HepG2 (cell line): ENCODE results near the gene EPDR1. TPM values are rescaled to one million over a fixed set of nuclear protein-coding genes. Genes with fewer than 3 reads are reported as not detected.

Source experiments
- ADNP ChIP-seq: sonication (generic); formaldehyde crosslinking; IDR thresholded peaks from 2 replicates; pipeline ENCODE4 v1.4.0; 2020; ENCODE audit warnings: missing genetic modification reagents
- BHLHE40 ChIP-seq: IDR thresholded peaks from 2 replicates; pipeline ENCODE4 v1.6.1; 2011; ENCODE audit warnings: low read length, improper control_type of control experiment
- BORCS8-MEF2B ChIP-seq: sonication (generic); formaldehyde crosslinking; IDR thresholded peaks from 2 replicates; pipeline ENCODE4 v1.8.0; 2022; ENCODE audit warnings: mild to moderate bottlenecking, missing genetic modification reagents
- ELF1 ChIP-seq: sonication (generic); formaldehyde crosslinking; IDR thresholded peaks from 2 replicates; pipeline ENCODE4 v1.4.0; 2020; ENCODE audit warnings: missing genetic modification reagents
- GATAD2A ChIP-seq: IDR thresholded peaks from 2 replicates; pipeline ENCODE4 v1.6.1; 2016
- KAT8 ChIP-seq: IDR thresholded peaks from 2 replicates; pipeline ENCODE4 v1.6.1; 2016; ENCODE audit warnings: missing genetic modification reagents, missing compliant biosample characterization
- MAFF ChIP-seq: IDR thresholded peaks from 2 replicates; pipeline ENCODE4 v1.6.1; 2011; ENCODE audit warnings: low read depth, low read length, improper control_type of control experiment
- NFE2L1 ChIP-seq: sonication (generic); formaldehyde crosslinking; IDR thresholded peaks from 2 replicates; pipeline ENCODE4 v1.4.0; 2020; ENCODE audit warnings: missing genetic modification reagents, mild to moderate bottlenecking, borderline replicate concordance
- TP53 ChIP-seq: sonication (generic); formaldehyde crosslinking; conservative IDR thresholded peaks from 2 replicates; pipeline ENCODE4 v1.4.0; 2020; ENCODE audit warnings: missing genetic modification reagents
- YEATS2 ChIP-seq: sonication (generic); formaldehyde crosslinking; IDR thresholded peaks from 2 replicates; pipeline ENCODE4 v1.4.0; 2020; ENCODE audit warnings: missing genetic modification reagents, borderline replicate concordance
- ZNF546 ChIP-seq: sonication (generic); formaldehyde crosslinking; conservative IDR thresholded peaks from 2 replicates; pipeline ENCODE4 v1.8.1; 2023; ENCODE audit warnings: mild to moderate bottlenecking, missing genetic modification reagents
- ZNF75D ChIP-seq: sonication (generic); formaldehyde crosslinking; IDR thresholded peaks from 2 replicates; pipeline ENCODE4 v1.8.1; 2023; ENCODE audit warnings: missing genetic modification reagents, mild to moderate bottlenecking, borderline replicate concordance
- polyA plus RNA-seq, 8 experiments: library from polyadenylated mRNA; depleted of rRNA in 3 of 8; stranded (reverse) in 7 of 8; unstranded in 1 of 8; fragments of >200 nt; fragmentation: Illumina TruSeq in 4 of 8; extraction: Trizol in 4 of 8; gene quantifications; 2 replicates each; pipeline versions ENCODE4 v1.2.1 to v1.2.3, GENCODE V29; 2011 to 2016; ENCODE audit warnings: low read depth in 4 of 8, missing spikeins in 1 of 8, mixed read lengths in 1 of 8; ENCODE audit not compliant: insufficient read depth in 1 of 8
- total RNA-seq, 5 experiments: library from RNA; depleted of rRNA; stranded (reverse); fragments of >200 nt; fragmentation: Illumina TruSeq; extraction: Trizol; gene quantifications; 2 replicates each; pipeline ENCODE4 v1.2.3, GENCODE V29; 2016; ENCODE audit warnings: low read depth in 1 of 5
- TF ChIP-seq, protein P1 (sequence below): sonication (generic); formaldehyde crosslinking; IDR thresholded peaks from 2 replicates; pipeline ENCODE4 v1.4.0; 2020; ENCODE audit warnings: missing genetic modification reagents
- TF ChIP-seq, protein P2 (sequence below): sonication (generic); formaldehyde crosslinking; IDR thresholded peaks from 2 replicates; pipeline ENCODE4 v1.4.0; 2020; ENCODE audit warnings: missing genetic modification reagents, borderline replicate concordance
- TF ChIP-seq, protein P3 (sequence below): sonication (generic); formaldehyde crosslinking; IDR thresholded peaks from 2 replicates; pipeline ENCODE4 v1.5.0; 2020; ENCODE audit warnings: mild to moderate bottlenecking, missing genetic modification reagents, borderline replicate concordance
- TF ChIP-seq, protein P4 (sequence below): sonication (generic); formaldehyde crosslinking; IDR thresholded peaks from 2 replicates; pipeline ENCODE4 v1.4.0; 2020; ENCODE audit warnings: missing genetic modification reagents

Gene EPDR1
- total and polyA plus RNA-seq, 2 of the 13 experiments (the other 11 are each of a cell fraction or from before 2014, with no cell fraction given) = 38.3 to 50.2 TPM

DNA sequence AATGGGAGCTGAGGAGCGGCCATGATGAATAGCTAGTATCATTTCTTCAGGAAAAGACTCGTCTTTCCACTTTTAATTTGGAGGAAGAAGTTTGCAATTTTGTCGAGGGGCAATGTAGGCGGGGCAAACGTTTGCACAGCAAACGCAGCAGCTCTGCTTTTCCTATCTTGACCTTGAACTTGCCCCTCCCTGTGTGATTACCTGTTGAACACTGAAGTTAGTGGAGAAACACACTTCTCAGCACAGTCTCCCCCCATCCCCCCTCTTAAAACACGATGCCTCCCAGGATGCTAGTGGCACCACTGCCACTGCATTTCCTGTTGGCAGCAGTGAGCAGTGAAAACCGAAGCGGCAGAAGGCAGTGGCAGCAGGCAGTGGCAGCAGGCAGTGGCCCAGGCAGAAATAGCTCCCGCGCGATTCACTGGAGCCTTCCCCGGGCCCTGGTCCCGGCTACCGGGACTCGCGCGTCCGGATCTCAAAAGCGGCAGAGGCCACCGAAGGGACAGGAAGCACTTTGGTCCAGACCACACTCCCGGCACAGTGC lies at the start of gene EPDR1 (continued):
- TF ChIP-seq, protein P1, sequence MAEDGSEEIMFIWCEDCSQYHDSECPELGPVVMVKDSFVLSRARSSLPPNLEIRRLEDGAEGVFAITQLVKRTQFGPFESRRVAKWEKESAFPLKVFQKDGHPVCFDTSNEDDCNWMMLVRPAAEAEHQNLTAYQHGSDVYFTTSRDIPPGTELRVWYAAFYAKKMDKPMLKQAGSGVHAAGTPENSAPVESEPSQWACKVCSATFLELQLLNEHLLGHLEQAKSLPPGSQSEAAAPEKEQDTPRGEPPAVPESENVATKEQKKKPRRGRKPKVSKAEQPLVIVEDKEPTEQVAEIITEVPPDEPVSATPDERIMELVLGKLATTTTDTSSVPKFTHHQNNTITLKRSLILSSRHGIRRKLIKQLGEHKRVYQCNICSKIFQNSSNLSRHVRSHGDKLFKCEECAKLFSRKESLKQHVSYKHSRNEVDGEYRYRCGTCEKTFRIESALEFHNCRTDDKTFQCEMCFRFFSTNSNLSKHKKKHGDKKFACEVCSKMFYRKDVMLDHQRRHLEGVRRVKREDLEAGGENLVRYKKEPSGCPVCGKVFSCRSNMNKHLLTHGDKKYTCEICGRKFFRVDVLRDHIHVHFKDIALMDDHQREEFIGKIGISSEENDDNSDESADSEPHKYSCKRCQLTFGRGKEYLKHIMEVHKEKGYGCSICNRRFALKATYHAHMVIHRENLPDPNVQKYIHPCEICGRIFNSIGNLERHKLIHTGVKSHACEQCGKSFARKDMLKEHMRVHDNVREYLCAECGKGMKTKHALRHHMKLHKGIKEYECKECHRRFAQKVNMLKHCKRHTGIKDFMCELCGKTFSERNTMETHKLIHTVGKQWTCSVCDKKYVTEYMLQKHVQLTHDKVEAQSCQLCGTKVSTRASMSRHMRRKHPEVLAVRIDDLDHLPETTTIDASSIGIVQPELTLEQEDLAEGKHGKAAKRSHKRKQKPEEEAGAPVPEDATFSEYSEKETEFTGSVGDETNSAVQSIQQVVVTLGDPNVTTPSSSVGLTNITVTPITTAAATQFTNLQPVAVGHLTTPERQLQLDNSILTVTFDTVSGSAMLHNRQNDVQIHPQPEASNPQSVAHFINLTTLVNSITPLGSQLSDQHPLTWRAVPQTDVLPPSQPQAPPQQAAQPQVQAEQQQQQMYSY = no peak
- TF ChIP-seq, protein P2, sequence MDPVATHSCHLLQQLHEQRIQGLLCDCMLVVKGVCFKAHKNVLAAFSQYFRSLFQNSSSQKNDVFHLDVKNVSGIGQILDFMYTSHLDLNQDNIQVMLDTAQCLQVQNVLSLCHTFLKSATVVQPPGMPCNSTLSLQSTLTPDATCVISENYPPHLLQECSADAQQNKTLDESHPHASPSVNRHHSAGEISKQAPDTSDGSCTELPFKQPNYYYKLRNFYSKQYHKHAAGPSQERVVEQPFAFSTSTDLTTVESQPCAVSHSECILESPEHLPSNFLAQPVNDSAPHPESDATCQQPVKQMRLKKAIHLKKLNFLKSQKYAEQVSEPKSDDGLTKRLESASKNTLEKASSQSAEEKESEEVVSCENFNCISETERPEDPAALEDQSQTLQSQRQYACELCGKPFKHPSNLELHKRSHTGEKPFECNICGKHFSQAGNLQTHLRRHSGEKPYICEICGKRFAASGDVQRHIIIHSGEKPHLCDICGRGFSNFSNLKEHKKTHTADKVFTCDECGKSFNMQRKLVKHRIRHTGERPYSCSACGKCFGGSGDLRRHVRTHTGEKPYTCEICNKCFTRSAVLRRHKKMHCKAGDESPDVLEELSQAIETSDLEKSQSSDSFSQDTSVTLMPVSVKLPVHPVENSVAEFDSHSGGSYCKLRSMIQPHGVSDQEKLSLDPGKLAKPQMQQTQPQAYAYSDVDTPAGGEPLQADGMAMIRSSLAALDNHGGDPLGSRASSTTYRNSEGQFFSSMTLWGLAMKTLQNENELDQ (CRISPR knock-in tag) = no peak
- TF ChIP-seq TP53 (CRISPR knock-in tag) (no peak), ZNF75D (CRISPR knock-in tag) (no peak), ADNP (CRISPR knock-in tag) (no peak), YEATS2 (no peak), BHLHE40 (no peak), NFE2L1 (CRISPR knock-in tag) (0 out of 2 replicates have a peak, but pooled peaks have one; percentile 4), GATAD2A (CRISPR knock-in tag) (peak; percentile 51; the same call in 1 of the 2 replicates), BORCS8-MEF2B (0 out of 2 replicates have a peak, but pooled peaks have one; percentile 10), ELF1 (CRISPR knock-in tag) (peak; percentile 62), MAFF (no peak), KAT8 (CRISPR knock-in tag) (peak; percentile 12; the same call in 1 of the 2 replicates), ZNF546 (CRISPR knock-in tag) (no peak)
- TF ChIP-seq, protein P3, sequence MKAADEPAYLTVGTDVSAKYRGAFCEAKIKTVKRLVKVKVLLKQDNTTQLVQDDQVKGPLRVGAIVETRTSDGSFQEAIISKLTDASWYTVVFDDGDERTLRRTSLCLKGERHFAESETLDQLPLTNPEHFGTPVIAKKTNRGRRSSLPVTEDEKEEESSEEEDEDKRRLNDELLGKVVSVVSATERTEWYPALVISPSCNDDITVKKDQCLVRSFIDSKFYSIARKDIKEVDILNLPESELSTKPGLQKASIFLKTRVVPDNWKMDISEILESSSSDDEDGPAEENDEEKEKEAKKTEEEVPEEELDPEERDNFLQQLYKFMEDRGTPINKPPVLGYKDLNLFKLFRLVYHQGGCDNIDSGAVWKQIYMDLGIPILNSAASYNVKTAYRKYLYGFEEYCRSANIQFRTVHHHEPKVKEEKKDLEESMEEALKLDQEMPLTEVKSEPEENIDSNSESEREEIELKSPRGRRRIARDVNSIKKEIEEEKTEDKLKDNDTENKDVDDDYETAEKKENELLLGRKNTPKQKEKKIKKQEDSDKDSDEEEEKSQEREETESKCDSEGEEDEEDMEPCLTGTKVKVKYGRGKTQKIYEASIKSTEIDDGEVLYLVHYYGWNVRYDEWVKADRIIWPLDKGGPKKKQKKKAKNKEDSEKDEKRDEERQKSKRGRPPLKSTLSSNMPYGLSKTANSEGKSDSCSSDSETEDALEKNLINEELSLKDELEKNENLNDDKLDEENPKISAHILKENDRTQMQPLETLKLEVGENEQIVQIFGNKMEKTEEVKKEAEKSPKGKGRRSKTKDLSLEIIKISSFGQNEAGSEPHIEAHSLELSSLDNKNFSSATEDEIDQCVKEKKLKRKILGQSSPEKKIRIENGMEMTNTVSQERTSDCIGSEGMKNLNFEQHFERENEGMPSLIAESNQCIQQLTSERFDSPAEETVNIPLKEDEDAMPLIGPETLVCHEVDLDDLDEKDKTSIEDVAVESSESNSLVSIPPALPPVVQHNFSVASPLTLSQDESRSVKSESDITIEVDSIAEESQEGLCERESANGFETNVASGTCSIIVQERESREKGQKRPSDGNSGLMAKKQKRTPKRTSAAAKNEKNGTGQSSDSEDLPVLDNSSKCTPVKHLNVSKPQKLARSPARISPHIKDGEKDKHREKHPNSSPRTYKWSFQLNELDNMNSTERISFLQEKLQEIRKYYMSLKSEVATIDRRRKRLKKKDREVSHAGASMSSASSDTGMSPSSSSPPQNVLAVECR (CRISPR knock-in tag) = no peak
- TF ChIP-seq, protein P4, sequence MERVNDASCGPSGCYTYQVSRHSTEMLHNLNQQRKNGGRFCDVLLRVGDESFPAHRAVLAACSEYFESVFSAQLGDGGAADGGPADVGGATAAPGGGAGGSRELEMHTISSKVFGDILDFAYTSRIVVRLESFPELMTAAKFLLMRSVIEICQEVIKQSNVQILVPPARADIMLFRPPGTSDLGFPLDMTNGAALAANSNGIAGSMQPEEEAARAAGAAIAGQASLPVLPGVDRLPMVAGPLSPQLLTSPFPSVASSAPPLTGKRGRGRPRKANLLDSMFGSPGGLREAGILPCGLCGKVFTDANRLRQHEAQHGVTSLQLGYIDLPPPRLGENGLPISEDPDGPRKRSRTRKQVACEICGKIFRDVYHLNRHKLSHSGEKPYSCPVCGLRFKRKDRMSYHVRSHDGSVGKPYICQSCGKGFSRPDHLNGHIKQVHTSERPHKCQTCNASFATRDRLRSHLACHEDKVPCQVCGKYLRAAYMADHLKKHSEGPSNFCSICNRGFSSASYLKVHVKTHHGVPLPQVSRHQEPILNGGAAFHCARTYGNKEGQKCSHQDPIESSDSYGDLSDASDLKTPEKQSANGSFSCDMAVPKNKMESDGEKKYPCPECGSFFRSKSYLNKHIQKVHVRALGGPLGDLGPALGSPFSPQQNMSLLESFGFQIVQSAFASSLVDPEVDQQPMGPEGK = peak; percentile 25; the same call in 1 of the 2 replicates
